CD4-positive, alpha-beta T cell (primary cell): ENCODE data around the gene SORL1. TPM values are rescaled to one million over a fixed set of nuclear protein-coding genes. Genes with fewer than 3 reads are reported as not detected.
A peak's percentile ranks its signal among the peaks of the same experiment; 100 is the strongest.

Experiments
- ATAC-seq: fragments of 200-7000 bp; cut with Tn5 transposase; one replicate; pipeline ENCODE4 v1.10.0; 2022; ENCODE audit warnings: mild to moderate bottlenecking; ENCODE audit not compliant: poor library complexity
- CTCF ChIA-PET: fragments of 350-600 bp; sonication (Branson Sonifier 250); formaldehyde crosslinking; loops from one replicate; lab custom pipeline; 2021; ENCODE audit warnings: antibody characterized with exemption, inconsistent platforms; lab: Charles Lee
- POLR2A ChIA-PET: fragments of 350-600 bp; sonication (Branson Sonifier 250); formaldehyde crosslinking; loops from one replicate; lab custom pipeline; 2021; ENCODE audit warnings: antibody characterized with exemption, inconsistent platforms; lab: Charles Lee
- DNase-seq, 14 experiments: peaks; one replicate each; pipeline ENCODE4 v3.0.0-alpha.2; 2013 to 2020; ENCODE audit warnings: mixed read lengths in 2 of 14
- H3K27ac ChIP-seq, 2 donors: one replicate each; pipeline versions ENCODE4 v1.5.1 to v1.7.0; 2013; ENCODE audit warnings: low read length in 2 of 2, low read depth in 1 of 2, mild to moderate bottlenecking in 1 of 2
- H3K27me3 ChIP-seq, 2 experiments: 1 replicate in 1 of 2; 2 replicates in 1 of 2; pipeline versions ENCODE4 v1.6.1 to v1.7.0; 2013; ENCODE audit warnings: low read length in 2 of 2, control low read depth in 1 of 2, mild to moderate bottlenecking in 1 of 2, moderate library complexity in 1 of 2; ENCODE audit not compliant: insufficient read depth in 2 of 2, control insufficient read depth in 1 of 2
- H3K36me3 ChIP-seq: one replicate; pipeline ENCODE4 v1.6.1; 2013; ENCODE audit warnings: low read length, control low read depth; ENCODE audit not compliant: insufficient read depth
- H3K4me1 ChIP-seq: one replicate; pipeline ENCODE4 v1.6.1; 2013; ENCODE audit warnings: low read length, control low read depth; ENCODE audit not compliant: insufficient read depth
- H3K4me3 ChIP-seq: one replicate; pipeline ENCODE4 v1.5.1; 2013; ENCODE audit warnings: mild to moderate bottlenecking, low read length, moderate library complexity
- H3K9me3 ChIP-seq, 2 experiments: 1 replicate in 1 of 2; 2 replicates in 1 of 2; pipeline versions ENCODE4 v1.6.1 to v1.7.0; 2013; ENCODE audit warnings: low read length in 2 of 2, mild to moderate bottlenecking in 2 of 2, control low read depth in 1 of 2, moderate library complexity in 1 of 2; ENCODE audit not compliant: control insufficient read depth in 1 of 2, insufficient read depth in 1 of 2
- H3K27ac Mint-ChIP-seq: one replicate; pipeline ENCODE4 v1.8.0; 2020; ENCODE audit warnings: mixed read lengths
- H3K27me3 Mint-ChIP-seq: one replicate; pipeline ENCODE4 v1.8.0; 2021; ENCODE audit warnings: mixed read lengths
- H3K36me3 Mint-ChIP-seq: one replicate; pipeline ENCODE4 v1.8.0; 2021; ENCODE audit warnings: low read depth, mixed read lengths
- H3K4me1 Mint-ChIP-seq: one replicate; pipeline ENCODE4 v1.8.0; 2021; ENCODE audit warnings: low read depth, mixed read lengths
- H3K4me3 Mint-ChIP-seq: one replicate; pipeline ENCODE4 v1.8.0; 2020; ENCODE audit warnings: mild to moderate bottlenecking, mixed read lengths
- H3K9me3 Mint-ChIP-seq: one replicate; pipeline ENCODE4 v1.8.0; 2020; ENCODE audit warnings: mixed read lengths
- CTCF ChIP-seq: fragments of 200-600 bp; IDR thresholded peaks from one replicate; pipeline ENCODE4 v1.8.0; 2022; ENCODE audit warnings: antibody characterized with exemption, mild to moderate bottlenecking
- intact Hi-C, 2 experiments: fragments of 100-400 bp; cut with DNase I in 1 of 2; cut with micrococcal nuclease in 1 of 2; formaldehyde crosslinking; loops; one replicate each; pipeline versions ENCODE4 v1.15.1 to v1.9.0; 2023 to 2025; cut with DNase I, micrococcal nuclease
- total RNA-seq, 174 experiments: library from RNA in 2 of 174; stranded (reverse) in 2 of 174; gene quantifications; one replicate each; pipeline ENCODE4 v1.2.3 and lab custom pipeline; 2021 to 2026

The SORL1 gene
- total RNA-seq, 2 experiments from 2014 or later, result 235 to 241 TPM

GRCh38 chr11:121563900-121564822 is 112.0 kb downstream of the SORL1 start:
- CTCF ChIA-PET, result interaction anchor here (1.3 to 1.7 kb wide), 2 partner anchors 17 to 27 kb away, joined by 3 to 5 read pairs; no protein-coding TSS in a partner anchor

GRCh38 chr11:121564948-121565684 is 113.0 kb downstream of the SORL1 start:
- peak overlapping the region; percentile 15 for H3K27ac Mint-ChIP-seq
- intact Hi-C loops, result no loop called here
- POLR2A ChIA-PET, result no interaction called here
- peaks cover 97% of the 10 kb centered on the region for H3K36me3 Mint-ChIP-seq
- H3K4me3 Mint-ChIP-seq, result no peak overlapping the region
- no peak for DNase-seq
- Histone ChIP-seq H3K36me3 (peaks cover 86% of the 10 kb centered on the region), H3K4me3 (no peak overlapping the region), H3K4me1 (no peaks in the 10 kb centered on the region), H3K27me3 (no peaks in the 10 kb centered on the region), H3K9me3 (no peaks in the 10 kb centered on the region), H3K27ac (no peak overlapping the region)
- H3K9me3 Mint-ChIP-seq, result no peaks in the 10 kb centered on the region
- no peak for TF ChIP-seq CTCF
- no peak for ATAC-seq
- no peaks in the 10 kb centered on the region for H3K27me3 Mint-ChIP-seq
- CTCF ChIA-PET, result interaction anchor here (1.7 kb wide), 1 partner anchor 26 kb away, joined by 5 read pairs; no protein-coding TSS in a partner anchor
- H3K4me1 Mint-ChIP-seq, result peaks cover 26% of the 10 kb centered on the region

More at GRCh38 chr11:121563900-121564822, 112.0 kb downstream of the SORL1 start:
- no peaks in the 10 kb centered on the region for H3K4me1 ChIP-seq
- no peak for TF ChIP-seq CTCF
- no peaks in the 10 kb centered on the region for H3K27me3 ChIP-seq
- no peaks in the 10 kb centered on the region for H3K9me3 Mint-ChIP-seq
- no peaks in the 10 kb centered on the region for H3K27me3 Mint-ChIP-seq
- no peak overlapping the region for H3K4me3 Mint-ChIP-seq
- ATAC-seq (no peak), DNase-seq (no peak)
- no peaks in the 10 kb centered on the region for H3K9me3 ChIP-seq
- intact Hi-C loops, result no loop called here
- peaks cover 34% of the 10 kb centered on the region for H3K4me1 Mint-ChIP-seq
- H3K27ac Mint-ChIP-seq, result peak overlapping the region; percentile 45
- peaks cover 90% of the 10 kb centered on the region for H3K36me3 ChIP-seq
- POLR2A ChIA-PET, result interaction anchor here (0.7 kb wide), 1 partner anchor 15 kb away, joined by 3 read pairs; no protein-coding TSS in a partner anchor
- peaks cover 97% of the 10 kb centered on the region for H3K36me3 Mint-ChIP-seq
- H3K27ac ChIP-seq, result no peak overlapping the region
- H3K4me3 ChIP-seq, result no peak overlapping the region

GRCh38 chr11:121566279-121567168 is 114.4 kb downstream of the SORL1 start:
- Mint-ChIP-seq H3K27ac (no peak overlapping the region), H3K9me3 (no peaks in the 10 kb centered on the region), H3K4me3 (no peak overlapping the region), H3K27me3 (no peaks in the 10 kb centered on the region), H3K36me3 (peaks cover 97% of the 10 kb centered on the region), H3K4me1 (peaks cover 20% of the 10 kb centered on the region)
- no peak overlapping the region for H3K4me3 ChIP-seq
- H3K4me1 ChIP-seq, result no peaks in the 10 kb centered on the region
- peaks cover 86% of the 10 kb centered on the region for H3K36me3 ChIP-seq
- no peak for ATAC-seq
- ChIA-PET POLR2A (no interaction called here), CTCF (no interaction called here)
- TF ChIP-seq CTCF, result no peak
- H3K27ac ChIP-seq, result no peak overlapping the region
- H3K9me3 ChIP-seq, result no peaks in the 10 kb centered on the region
- DNase-seq, result no peak
- intact Hi-C loops, result no loop called here
- H3K27me3 ChIP-seq, result no peaks in the 10 kb centered on the region
